HG03175 (cell line): ENCODE measurements around the gene UTP3.
"Not testable (repeated sequence)": the region's sequence is repeated elsewhere in the genome, so short reads cannot be mapped to it uniquely, and the experiment has no call there.

Source experiments
- ATAC-seq: cut with Tn5 transposase; IDR thresholded peaks from one replicate; pipeline ENCODE4 v1.9.1; 2021; ENCODE audit warnings: mild to moderate bottlenecking, moderate library complexity; ENCODE audit not compliant: unreplicated experiment

Gene UTP3

DNA sequence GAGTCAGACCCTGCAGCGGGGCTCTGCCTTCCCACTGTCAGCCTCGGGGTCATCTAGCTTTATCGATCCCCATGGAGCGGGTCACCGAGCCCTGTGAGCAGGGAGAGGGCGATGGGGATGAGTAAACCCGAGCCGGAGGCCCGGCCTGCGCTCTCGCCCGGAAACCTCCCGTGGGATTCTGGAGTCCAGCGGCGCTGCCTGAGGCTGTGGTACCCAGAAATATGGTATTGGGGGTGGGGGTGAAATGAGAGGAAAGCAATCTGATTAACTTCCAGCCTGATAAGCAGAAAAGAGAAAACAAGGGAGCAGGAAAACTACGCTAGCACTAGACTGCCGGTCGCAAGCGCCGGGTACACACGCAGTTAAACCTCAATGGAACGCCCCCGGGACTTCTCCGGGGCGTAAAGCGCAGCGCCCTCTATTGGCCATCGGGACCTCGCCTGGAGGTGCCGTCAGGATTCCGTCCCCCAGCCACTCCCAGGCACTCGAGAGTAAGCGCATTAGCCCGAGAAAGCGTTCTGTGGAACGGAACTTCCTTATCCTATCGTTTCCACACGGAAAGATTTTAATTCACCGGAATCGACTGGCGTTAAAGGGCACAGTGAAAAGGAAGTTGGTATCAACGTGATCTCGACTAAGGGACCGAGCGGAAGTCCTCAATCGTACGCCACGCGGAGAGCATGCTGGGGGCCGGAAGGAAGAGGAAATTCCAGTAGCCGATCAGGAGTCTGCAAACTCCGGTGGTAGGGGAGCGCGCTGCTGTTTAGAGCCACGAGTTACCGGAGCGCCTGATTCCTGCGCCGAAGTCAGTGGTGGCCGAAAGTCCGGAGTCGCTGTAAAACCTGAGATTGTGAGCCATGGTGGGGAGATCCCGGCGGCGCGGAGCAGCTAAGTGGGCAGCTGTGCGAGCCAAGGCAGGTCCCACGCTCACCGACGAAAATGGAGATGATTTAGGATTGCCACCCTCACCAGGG is at the start of gene UTP3:
UTP3 (plus strand) TSS at position 712 of the 974 bp plus-strand sequence; CDS start at position 858, 146 bp downstream.
- ATAC-seq: peak; percentile 96

DNA sequence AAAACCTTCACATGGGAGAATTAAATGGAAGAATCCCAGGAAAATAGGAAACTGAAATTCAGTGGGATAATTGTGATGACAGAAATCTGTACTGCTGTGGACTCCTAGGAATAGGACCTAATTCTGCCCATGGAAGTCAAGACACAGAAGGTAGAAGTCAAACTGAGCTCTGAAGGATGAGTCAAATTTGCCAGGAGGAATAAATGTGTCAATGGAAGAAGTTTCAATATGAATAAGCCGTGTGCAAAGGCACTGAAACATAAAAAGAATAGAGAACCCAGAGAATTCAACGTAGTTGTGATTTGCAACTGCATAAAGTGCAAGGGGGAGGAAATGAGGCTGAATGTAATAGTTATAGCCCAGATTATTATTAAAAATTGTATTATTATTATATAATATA is 48.1 kb upstream of the UTP3 start:
- ATAC-seq: peak; percentile 49

- not testable (repeated sequence) for ATAC-seq
Observed at GRCh38 chr4:70650741-70651140, 37.6 kb upstream of the UTP3 start.

- ATAC-seq: peak; percentile 43
Observed at GRCh38 chr4:70651864-70652506, 36.3 kb upstream of the UTP3 start.

- ATAC-seq: peak; percentile 31
Observed at GRCh38 chr4:70654605-70655011, 33.7 kb upstream of the UTP3 start.

DNA sequence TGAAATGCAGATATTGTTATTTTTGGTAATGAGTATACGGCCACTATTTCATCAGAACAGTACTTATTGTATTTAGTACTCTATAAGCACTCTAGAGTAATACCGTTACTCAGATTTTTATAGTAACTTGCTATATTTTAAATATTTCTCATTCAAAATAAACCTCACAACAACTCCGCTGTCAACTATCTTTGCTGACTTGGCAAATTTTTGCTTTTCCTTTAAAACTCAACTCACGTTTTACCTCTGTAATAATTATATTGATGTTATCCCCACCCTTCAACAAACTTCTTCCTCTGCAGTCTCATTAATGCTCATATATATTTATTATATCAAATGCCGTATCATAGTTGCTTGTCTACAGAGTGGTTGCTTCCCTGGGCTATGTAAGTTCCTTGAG is 31.0 kb upstream of the UTP3 start:
- ATAC-seq: no peak

DNA sequence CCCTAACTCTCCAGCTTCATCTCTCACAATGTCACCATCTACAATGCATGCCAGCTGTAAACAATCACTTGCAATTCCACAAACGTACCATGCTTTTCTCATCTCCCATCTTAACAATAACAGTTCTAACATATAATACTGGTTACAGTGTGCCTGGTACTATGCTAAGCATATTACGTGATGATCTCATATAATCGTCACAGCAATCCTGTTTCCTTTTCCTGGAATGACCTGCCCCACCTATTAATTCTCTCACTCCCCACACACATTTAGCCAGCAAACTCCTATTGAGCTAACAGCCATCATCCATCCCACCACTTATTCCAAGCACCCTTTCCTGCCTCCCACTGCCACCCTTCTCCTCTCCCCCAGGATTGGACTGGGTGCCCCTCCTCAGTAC is 29.9 kb upstream of the UTP3 start:
- no peak for ATAC-seq

GRCh38 chr4:70660106-70660505 is 28.2 kb upstream of the UTP3 start:
- no peak for ATAC-seq

DNA sequence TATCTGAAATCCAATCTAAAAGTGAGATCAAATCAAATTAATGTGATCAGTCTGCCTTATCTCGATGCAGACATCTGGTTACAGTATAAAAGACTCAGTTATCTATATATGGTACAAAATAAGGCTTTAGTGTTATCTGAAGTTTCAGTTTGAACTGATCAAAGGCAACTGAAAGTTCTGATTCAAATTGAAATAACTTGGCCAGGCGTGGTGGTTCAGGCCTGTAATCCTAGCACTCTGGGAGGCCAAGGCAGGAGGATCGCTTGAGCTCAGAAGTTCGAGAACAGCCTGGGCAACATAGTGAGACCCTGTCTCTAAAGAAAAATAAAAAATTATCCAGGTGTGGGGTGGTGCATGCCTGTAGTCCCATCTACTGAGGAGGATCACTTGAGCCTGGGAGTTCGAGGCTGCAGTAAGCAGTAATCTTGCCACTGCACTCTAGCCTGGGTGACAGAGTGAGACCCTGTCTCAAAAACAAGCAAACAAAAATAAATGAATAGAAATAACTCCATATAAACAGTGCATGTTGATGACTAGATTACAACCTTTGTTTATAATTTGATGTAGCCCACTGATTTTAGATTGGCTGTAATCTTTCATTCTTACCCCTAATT is 26.9 kb upstream of the UTP3 start:
- ATAC-seq: peak; percentile 71

GRCh38 chr4:70666369-70666768 is 22.0 kb upstream of the UTP3 start, which contains the start of gene JCHAIN:
JCHAIN (minus strand) TSS chr4:70666508; CDS start chr4:70666490, 18 bp downstream.
- no peak for ATAC-seq

- peak; percentile 66 for ATAC-seq
Observed at GRCh38 chr4:70667740-70668535, 20.4 kb upstream of the UTP3 start.

GRCh38 chr4:70670332-70671014 is 17.9 kb upstream of the UTP3 start:
- no peak for ATAC-seq

- ATAC-seq: no peak
Observed at GRCh38 chr4:70671091-70671490, 17.2 kb upstream of the UTP3 start.

- no peak for ATAC-seq
Observed at GRCh38 chr4:70674191-70674590, 14.1 kb upstream of the UTP3 start.

DNA sequence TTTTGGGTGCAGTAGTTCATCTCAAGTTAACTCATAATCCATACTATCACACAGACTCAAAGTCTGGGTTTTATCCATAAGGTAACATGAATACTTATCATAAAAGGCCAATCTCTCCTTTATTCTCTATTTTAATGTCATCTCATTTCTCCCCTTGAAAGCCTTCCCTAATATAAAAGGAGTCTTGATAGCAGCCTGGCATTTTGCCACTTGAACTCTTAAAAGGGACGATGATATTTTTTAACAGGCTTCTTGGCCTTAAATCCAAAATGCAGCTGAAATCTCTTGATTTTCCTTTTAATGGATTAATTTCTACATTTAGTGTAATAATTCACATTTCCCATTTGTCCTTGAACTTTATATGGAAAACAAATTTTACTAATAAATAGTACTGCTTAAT is 13.6 kb upstream of the UTP3 start:
- ATAC-seq: no peak

- ATAC-seq: no peak
Observed at GRCh38 chr4:70676554-70677090, 11.7 kb upstream of the UTP3 start.

- ATAC-seq: peak; percentile 84
Observed at GRCh38 chr4:70678383-70678999, 9.8 kb upstream of the UTP3 start.

- no peak for ATAC-seq
Observed at GRCh38 chr4:70680934-70681333, 7.4 kb upstream of the UTP3 start.

DNA sequence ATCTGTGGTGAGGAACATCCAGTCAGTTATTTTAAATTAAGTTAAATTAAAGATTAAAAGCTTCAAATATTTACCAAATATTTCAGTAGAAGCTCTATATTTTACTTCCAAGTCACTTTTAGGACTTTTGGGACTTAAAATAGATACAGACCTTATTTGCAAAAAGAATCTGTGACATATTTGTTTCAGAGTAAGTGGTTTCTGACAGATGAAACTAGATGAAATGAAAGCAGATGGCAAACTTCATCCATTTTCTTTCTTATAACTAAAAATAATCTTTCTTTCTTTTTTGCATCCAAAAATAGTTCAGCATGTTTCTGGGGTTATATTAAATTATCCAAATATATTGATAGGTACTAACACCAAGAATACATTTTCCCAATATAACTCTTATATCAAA is 6.6 kb upstream of the UTP3 start:
- peak; percentile 51 for ATAC-seq
